SK-N-SH (cell line): ENCODE data around the gene MBOAT2.

Source experiments
- CHD2 ChIP-seq: fragments of 150-350 bp; IDR thresholded peaks from 2 replicates; pipeline ENCODE4 v1.6.1; 2018; ENCODE audit warnings: low read length; ENCODE audit not compliant: partially characterized antibody
- FOXJ3 ChIP-seq: sonication (generic); formaldehyde crosslinking; IDR thresholded peaks from 2 replicates; pipeline ENCODE4 v1.5.1; 2020; ENCODE audit warnings: mild to moderate bottlenecking, missing genetic modification reagents
- MAX ChIP-seq: IDR thresholded peaks from 2 replicates; pipeline ENCODE4 v1.4.0; 2012; ENCODE audit warnings: low read depth
- POLR2AphosphoS5 ChIP-seq: IDR thresholded peaks from 2 replicates; pipeline ENCODE4 v1.6.1; 2012; ENCODE audit warnings: low read depth, low read length

DNA sequence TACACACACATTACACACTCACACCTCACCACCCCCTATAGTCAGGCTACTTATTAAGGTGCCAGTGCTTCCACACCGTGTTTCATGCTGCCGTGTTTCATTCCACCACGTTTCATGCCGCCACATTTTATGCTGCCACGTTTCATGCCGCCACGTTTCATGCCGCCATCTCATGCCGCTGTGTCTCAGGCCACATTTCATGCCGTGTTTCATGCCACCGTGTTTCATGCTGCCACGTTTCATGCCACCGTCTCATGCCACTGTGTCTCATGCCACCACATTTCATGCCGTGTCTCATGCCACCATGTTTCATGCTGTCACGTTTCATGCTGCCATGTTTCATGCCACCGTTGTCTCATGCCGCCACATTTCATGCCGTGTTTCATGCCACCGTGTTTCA is 65.1 kb downstream of the MBOAT2 start:
- TF ChIP-seq POLR2AphosphoS5 (no peak), FOXJ3 (CRISPR knock-in tag) (no peak), MAX (no peak), CHD2 (no peak)
